ENCODE results near the gene SLC27A5. TPM values are rescaled to one million over a fixed set of nuclear protein-coding genes. Genes with fewer than 3 reads are reported as not detected.

Gene SLC27A5
- total RNA-seq, 1 donor from 2014 or later, result 4.7 TPM

- Mint-ChIP-seq H3K9me3 (ENCODE audit: unreplicated experiment) (no peaks in the 10 kb centered on the region), H3K4me3 (ENCODE audit: unreplicated experiment) (peak overlapping the region; percentile 23), H3K4me1 (ENCODE audit: unreplicated experiment) (peaks cover 26% of the 10 kb centered on the region), H3K36me3 (ENCODE audit: low read depth, unreplicated experiment) (peaks cover 53% of the 10 kb centered on the region), H3K27ac (ENCODE audit: unreplicated experiment) (no peak overlapping the region), H3K27me3 (ENCODE audit: unreplicated experiment) (peaks cover 14% of the 10 kb centered on the region)
- TF ChIP-seq, protein P1, sequence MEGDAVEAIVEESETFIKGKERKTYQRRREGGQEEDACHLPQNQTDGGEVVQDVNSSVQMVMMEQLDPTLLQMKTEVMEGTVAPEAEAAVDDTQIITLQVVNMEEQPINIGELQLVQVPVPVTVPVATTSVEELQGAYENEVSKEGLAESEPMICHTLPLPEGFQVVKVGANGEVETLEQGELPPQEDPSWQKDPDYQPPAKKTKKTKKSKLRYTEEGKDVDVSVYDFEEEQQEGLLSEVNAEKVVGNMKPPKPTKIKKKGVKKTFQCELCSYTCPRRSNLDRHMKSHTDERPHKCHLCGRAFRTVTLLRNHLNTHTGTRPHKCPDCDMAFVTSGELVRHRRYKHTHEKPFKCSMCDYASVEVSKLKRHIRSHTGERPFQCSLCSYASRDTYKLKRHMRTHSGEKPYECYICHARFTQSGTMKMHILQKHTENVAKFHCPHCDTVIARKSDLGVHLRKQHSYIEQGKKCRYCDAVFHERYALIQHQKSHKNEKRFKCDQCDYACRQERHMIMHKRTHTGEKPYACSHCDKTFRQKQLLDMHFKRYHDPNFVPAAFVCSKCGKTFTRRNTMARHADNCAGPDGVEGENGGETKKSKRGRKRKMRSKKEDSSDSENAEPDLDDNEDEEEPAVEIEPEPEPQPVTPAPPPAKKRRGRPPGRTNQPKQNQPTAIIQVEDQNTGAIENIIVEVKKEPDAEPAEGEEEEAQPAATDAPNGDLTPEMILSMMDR (IDR thresholded peaks at IDR 0.05; ENCODE audit: unreplicated experiment), result no peak
- DNase-seq (ENCODE audit: low spot score), result no peak
Observed at GRCh38 chr19:58552655-58553054, 40.9 kb upstream of the SLC27A5 start.

- Mint-ChIP-seq H3K27me3 (ENCODE audit: unreplicated experiment) (peaks cover 12% of the 10 kb centered on the region), H3K4me1 (ENCODE audit: unreplicated experiment) (peaks cover 19% of the 10 kb centered on the region), H3K27ac (ENCODE audit: unreplicated experiment) (no peak overlapping the region), H3K4me3 (ENCODE audit: unreplicated experiment) (peak overlapping the region; percentile 17), H3K9me3 (ENCODE audit: unreplicated experiment) (no peaks in the 10 kb centered on the region), H3K36me3 (ENCODE audit: low read depth, unreplicated experiment) (peaks cover 50% of the 10 kb centered on the region)
- DNase-seq (ENCODE audit: low spot score), result no peak
- TF ChIP-seq, protein P1 (IDR thresholded peaks at IDR 0.05; ENCODE audit: unreplicated experiment), result no peak
Observed at GRCh38 chr19:58551577-58552471, 40.0 kb upstream of the SLC27A5 start.

DNA sequence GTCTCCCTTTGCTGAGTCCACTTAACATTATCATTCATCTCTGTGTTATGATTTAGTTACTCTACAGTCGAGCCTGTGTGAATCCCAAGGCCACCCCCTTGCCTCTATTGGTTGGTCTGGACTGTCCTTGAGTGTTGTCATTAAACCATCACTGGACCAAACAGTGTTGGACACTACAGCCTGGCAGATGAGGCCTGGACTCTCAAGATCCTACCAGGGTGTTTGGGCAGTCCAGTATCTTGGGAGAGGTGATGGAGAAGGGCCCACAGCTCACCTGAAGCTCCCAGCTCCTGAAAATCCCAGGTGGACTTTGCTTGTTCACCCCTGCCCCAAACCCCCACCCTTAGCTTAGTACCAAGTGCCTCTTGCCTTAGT, 39.3 kb upstream of the SLC27A5 start:
- DNase-seq (ENCODE audit: low spot score), result no peak
- Mint-ChIP-seq H3K36me3 (ENCODE audit: low read depth, unreplicated experiment) (peaks cover 51% of the 10 kb centered on the region), H3K4me3 (ENCODE audit: unreplicated experiment) (peak overlapping the region; percentile 79), H3K4me1 (ENCODE audit: unreplicated experiment) (peaks cover 19% of the 10 kb centered on the region), H3K9me3 (ENCODE audit: unreplicated experiment) (no peaks in the 10 kb centered on the region), H3K27me3 (ENCODE audit: unreplicated experiment) (peaks cover 15% of the 10 kb centered on the region), H3K27ac (ENCODE audit: unreplicated experiment) (no peak overlapping the region)
- TF ChIP-seq, protein P1 (IDR thresholded peaks at IDR 0.05; ENCODE audit: unreplicated experiment), result no peak

DNA sequence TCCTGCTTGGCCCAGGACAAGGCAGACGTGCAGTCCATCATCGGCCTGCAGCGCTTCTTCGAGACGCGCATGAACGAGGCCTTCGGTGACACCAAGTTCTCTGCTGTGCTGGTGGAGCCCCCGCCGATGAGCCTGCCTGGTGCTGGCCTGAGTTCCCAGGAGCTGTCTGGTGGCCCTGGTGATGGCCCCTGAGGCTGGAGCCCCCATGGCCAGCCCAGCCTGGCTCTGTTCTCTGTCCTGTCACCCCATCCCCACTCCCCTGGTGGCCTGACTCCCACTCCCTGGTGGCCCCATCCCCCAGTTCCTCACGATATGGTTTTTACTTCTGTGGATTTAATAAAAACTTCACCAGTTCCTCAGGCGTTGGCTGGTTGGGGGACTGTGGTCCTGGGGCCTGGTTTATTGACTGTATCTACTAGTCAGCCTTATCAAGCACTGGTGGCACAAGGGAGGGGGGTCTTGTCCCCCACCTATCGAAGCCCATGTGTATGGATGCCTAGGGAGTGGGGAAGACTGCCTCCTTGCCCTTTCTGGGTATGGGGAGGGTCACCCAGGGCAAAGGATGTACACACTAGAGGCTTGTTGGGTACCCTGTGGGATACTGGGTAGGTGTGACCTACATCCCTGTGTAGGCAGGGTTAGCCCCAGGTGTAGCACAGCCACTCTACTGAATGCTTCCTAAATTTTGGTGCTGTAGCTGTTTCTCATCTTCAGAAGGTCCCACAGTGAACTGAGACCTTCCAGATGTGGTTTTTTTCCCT, 38.8 kb upstream of the SLC27A5 start:
- TF ChIP-seq, protein P1 (IDR thresholded peaks at IDR 0.05; ENCODE audit: unreplicated experiment), result no peak
- Mint-ChIP-seq H3K4me1 (ENCODE audit: unreplicated experiment) (peaks cover 24% of the 10 kb centered on the region), H3K27me3 (ENCODE audit: unreplicated experiment) (peaks cover 20% of the 10 kb centered on the region), H3K9me3 (ENCODE audit: unreplicated experiment) (no peaks in the 10 kb centered on the region), H3K27ac (ENCODE audit: unreplicated experiment) (no peak overlapping the region), H3K36me3 (ENCODE audit: low read depth, unreplicated experiment) (peaks cover 56% of the 10 kb centered on the region), H3K4me3 (ENCODE audit: unreplicated experiment) (peak overlapping the region; percentile 79)
- DNase-seq (ENCODE audit: low spot score), result no peak

Data from endothelial cell (in vitro differentiated cells).